ENCODE results near the gene ZFP90. TPM values are rescaled to one million over a fixed set of nuclear protein-coding genes. Genes with fewer than 3 reads are reported as not detected.

Gene ZFP90
- 18.6 and 24.7 TPM in 2 replicates for total RNA-seq

DNA sequence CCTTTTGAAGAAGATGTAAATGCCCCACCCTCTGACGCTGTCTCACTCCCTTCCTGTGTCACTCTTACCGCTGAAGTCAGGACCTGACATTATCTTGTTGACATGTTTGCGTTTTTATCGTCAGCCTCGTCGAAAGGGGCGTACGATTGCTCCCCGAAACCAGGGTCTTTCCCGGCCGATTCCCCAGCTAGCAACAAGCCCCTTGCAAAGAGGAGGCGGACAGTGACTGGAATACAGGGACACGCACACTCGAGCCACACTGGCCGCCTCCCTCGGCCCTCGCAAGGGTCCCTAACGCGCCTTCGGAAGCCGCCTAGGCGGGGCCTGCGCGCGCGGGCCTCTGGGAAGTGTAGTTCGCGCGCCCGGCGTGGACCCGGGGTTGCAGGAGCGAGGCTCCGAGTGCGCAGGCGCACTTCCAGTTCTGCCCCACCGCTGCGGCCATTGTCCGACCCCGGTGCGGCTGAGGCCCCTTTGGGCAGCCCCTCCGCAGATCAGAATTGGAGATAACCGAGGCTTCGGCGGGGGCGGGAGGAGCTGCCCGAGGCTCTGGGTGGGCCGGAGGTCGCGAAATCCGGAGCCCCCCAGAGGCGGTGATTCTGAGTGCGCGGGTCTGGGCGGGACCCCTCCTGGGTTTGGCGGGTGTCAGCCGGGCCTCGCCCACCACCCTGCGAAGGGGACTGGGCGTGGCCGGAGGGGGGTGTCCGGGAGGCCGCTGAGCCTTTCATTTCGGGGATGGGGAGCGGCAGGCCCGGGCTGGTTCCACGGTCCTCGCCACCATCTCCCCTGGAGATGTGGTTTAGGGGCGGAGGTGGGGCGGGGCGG lies at the start of gene ZFP90:
Gene ZFP90 (plus strand): TSS at position 412 of the 822 bp plus-strand sequence. CDS start 502 bp downstream, outside the sequence.

Other genes starting within 250 kb of the ZFP90 start
- 14.3 and 15.4 TPM in 2 replicates for gene SLC7A6OS, start 228.3 kb upstream of the ZFP90 start, total RNA-seq
- 53.6 and 72.7 TPM in 2 replicates for gene PRMT7, start 228.3 kb upstream of the ZFP90 start, total RNA-seq
- under 0.01 and 0.09 TPM in 2 replicates for gene SMPD3, start 90.8 kb upstream of the ZFP90 start, total RNA-seq
- gene CDH3, start 106.0 kb downstream of the ZFP90 start, total RNA-seq = 0.16 and 1.3 TPM in 2 replicates
- gene CDH1, start 198.0 kb downstream of the ZFP90 start, total RNA-seq = 0.16 and 0.52 TPM in 2 replicates

Data from bronchial smooth muscle cell (primary cell).